Fibroblast of villous mesenchyme (primary cell): ENCODE data around the gene SLC7A10. TPM values are rescaled to one million over a fixed set of nuclear protein-coding genes. Genes with fewer than 3 reads are reported as not detected.

ENCODE experiments used
- DNase-seq: peaks from one replicate; pipeline ENCODE4 v3.0.0-alpha.2; 2010; ENCODE audit warnings: low read depth
- H3K4me3 ChIP-seq: 2 replicates; pipeline ENCODE4 v1.5.1; 2011; ENCODE audit warnings: low read depth, mild to moderate bottlenecking, low read length
- CTCF ChIP-seq: IDR thresholded peaks from 2 replicates; pipeline ENCODE4 v1.5.1; 2012; ENCODE audit warnings: low read depth, mild to moderate bottlenecking, low read length; ENCODE audit not compliant: insufficient read depth
- total RNA-seq: library from RNA; depleted of rRNA; stranded (reverse); fragments of >200 nt; gene quantifications from 2 replicates; pipeline ENCODE4 v1.2.3, GENCODE V29; 2012

SLC7A10 gene
- total RNA-seq, 1 donor = not detected

GRCh38 chr19:33245948-33246708, 20.5 kb upstream of the SLC7A10 start:
- TF ChIP-seq CTCF = peak; percentile 55
- H3K4me3 ChIP-seq = no peak overlapping the region
- DNase-seq = no peak

- no peak for DNase-seq
- H3K4me3 ChIP-seq = no peak overlapping the region
- no peak for TF ChIP-seq CTCF
These were observed 17.3 kb upstream of the SLC7A10 start for GRCh38 chr19:33242911-33243310.

- no peak for DNase-seq
- H3K4me3 ChIP-seq = no peak overlapping the region
- TF ChIP-seq CTCF = no peak
These were observed 16.5 kb upstream of the SLC7A10 start for GRCh38 chr19:33242131-33242530.

- DNase-seq = no peak
- no peak overlapping the region for H3K4me3 ChIP-seq
- TF ChIP-seq CTCF = peak; percentile 63
These were observed 16.0 kb upstream of the SLC7A10 start for GRCh38 chr19:33241530-33242101.

- no peak for TF ChIP-seq CTCF
- DNase-seq = no peak
- no peak overlapping the region for H3K4me3 ChIP-seq
These were observed 15.5 kb upstream of the SLC7A10 start for GRCh38 chr19:33241091-33241529.

GRCh38 chr19:33240181-33240771, 14.6 kb upstream of the SLC7A10 start:
- TF ChIP-seq CTCF = no peak
- no peak overlapping the region for H3K4me3 ChIP-seq
- DNase-seq = no peak
